Hematopoietic multipotent progenitor cell treated with erythropoietin and hydrocortisone succinate and interleukin-3 and kit ligand, for 8 days (in vitro differentiated cells): Measurements from ENCODE around the gene MARK2.
"Not testable (repeated sequence)": the region's sequence is repeated elsewhere in the genome, so short reads cannot be mapped to it uniquely, and the experiment has no call there.

Source experiments
- DNase-seq: peaks from one replicate; pipeline ENCODE4 v3.0.0-alpha.2; 2015

The MARK2 gene

GRCh38 chr11:63858628-63859550 lies 20.0 kb downstream of the MARK2 start:
- DNase-seq = no peak

GRCh38 chr11:63862923-63863322 lies 24.0 kb downstream of the MARK2 start:
- no peak for DNase-seq

- not testable (repeated sequence) for DNase-seq
Measured at GRCh38 chr11:63863620-63864019, 24.7 kb downstream of the MARK2 start.

- DNase-seq = peak; percentile 89
Measured at GRCh38 chr11:63866211-63866610, 27.3 kb downstream of the MARK2 start.

GRCh38 chr11:63867511-63867910 lies 28.6 kb downstream of the MARK2 start:
- no peak for DNase-seq

- no peak for DNase-seq
Measured at GRCh38 chr11:63868399-63869064, 29.6 kb downstream of the MARK2 start.

GRCh38 chr11:63869171-63869591 lies 30.3 kb downstream of the MARK2 start:
- no peak for DNase-seq

GRCh38 chr11:63869683-63870082 lies 30.8 kb downstream of the MARK2 start:
- DNase-seq = no peak

- no peak for DNase-seq
Measured at GRCh38 chr11:63870351-63871140, 31.6 kb downstream of the MARK2 start.

GRCh38 chr11:63871962-63872799 lies 33.3 kb downstream of the MARK2 start:
- peak; percentile 91 for DNase-seq

GRCh38 chr11:63872800-63873197 lies 33.9 kb downstream of the MARK2 start:
- DNase-seq = no peak

- no peak for DNase-seq
Measured at GRCh38 chr11:63873311-63873710, 34.4 kb downstream of the MARK2 start.

GRCh38 chr11:63874511-63874910 lies 35.6 kb downstream of the MARK2 start:
- DNase-seq = peak; percentile 57

- no peak for DNase-seq
Measured at GRCh38 chr11:63875506-63876065, 36.7 kb downstream of the MARK2 start.

- no peak for DNase-seq
Measured at GRCh38 chr11:63876616-63877015, 37.7 kb downstream of the MARK2 start.

GRCh38 chr11:63877658-63878241 lies 38.8 kb downstream of the MARK2 start:
- no peak for DNase-seq

- DNase-seq = no peak
Measured at GRCh38 chr11:63879598-63880402, 40.9 kb downstream of the MARK2 start.

GRCh38 chr11:63880403-63880790 lies 41.5 kb downstream of the MARK2 start:
- no peak for DNase-seq

- peak; percentile 80 for DNase-seq
Measured at GRCh38 chr11:63882555-63883242, 43.8 kb downstream of the MARK2 start.

GRCh38 chr11:63883791-63884190 lies 44.9 kb downstream of the MARK2 start:
- DNase-seq = no peak
